ENCODE measurements around the gene ATXN2.
A peak's percentile ranks its signal among the peaks of the same experiment; 100 is the strongest.

DNA sequence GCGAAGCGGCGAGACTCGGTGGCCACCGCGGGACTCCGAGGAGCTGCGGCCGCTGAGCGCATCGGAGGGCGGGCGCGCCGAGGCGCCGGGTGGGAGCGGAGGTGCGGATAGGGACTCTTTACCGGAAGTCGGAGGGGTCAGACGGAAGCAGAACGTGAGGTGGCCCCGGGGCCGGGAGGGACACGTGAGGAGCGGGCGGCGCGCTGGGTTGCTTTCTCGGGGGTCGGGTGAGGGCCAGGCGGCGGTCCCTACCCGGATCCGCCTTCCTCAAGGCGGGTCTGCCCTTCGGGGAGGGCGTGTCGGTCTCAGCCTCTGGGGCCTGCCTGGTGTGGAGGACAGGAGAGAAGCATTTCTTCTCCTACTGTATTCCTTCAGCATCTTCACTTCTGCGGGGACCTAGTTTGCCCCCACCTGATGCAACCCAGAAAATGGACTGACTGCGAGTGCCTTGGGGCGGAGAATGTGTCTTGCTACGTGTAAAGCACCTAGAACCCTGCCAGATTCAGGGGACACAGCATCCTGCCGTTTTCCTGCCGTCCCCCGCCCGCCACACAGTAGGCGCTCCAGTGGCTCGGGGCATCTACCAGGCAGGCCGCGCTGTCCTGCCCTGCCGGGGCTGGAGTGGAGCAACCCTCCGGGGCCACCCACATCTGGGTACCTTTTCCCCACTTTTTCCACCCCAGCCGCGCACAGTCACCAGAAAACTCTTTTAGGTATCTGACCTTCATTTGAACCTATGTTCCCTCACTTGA lies 514 bp upstream of the ATXN2 start:
- TF ChIP-seq CTCF (IDR thresholded peaks at IDR 0.05) (no peak), POLR2AphosphoS5 (IDR thresholded peaks at IDR 0.05) (peak; percentile 88 to 93 (median 91))

All from breast epithelium (tissue), 3 donors.